ENCODE data around the gene OSTC. TPM values are rescaled to one million over a fixed set of nuclear protein-coding genes. Genes with fewer than 3 reads are reported as not detected.

The OSTC gene
- total and polyA plus RNA-seq, 2 of the 13 experiments (the other 11 are each of a cell fraction or from before 2014, with no cell fraction given), result 208 to 380 TPM

GRCh38 chr4:108650212-108651013, at the start of gene OSTC (continued):
- no peak for TF ChIP-seq ZNF282 (IDR thresholded peaks at IDR 0.05; ENCODE audit: partially characterized antibody)
- no peak for TF ChIP-seq GTF3A (CRISPR knock-in tag; conservative IDR thresholded peaks at IDR 0.05)
- no peak for TF ChIP-seq STAT5B (CRISPR knock-in tag; IDR thresholded peaks at IDR 0.05)
- TF ChIP-seq, protein P1, sequence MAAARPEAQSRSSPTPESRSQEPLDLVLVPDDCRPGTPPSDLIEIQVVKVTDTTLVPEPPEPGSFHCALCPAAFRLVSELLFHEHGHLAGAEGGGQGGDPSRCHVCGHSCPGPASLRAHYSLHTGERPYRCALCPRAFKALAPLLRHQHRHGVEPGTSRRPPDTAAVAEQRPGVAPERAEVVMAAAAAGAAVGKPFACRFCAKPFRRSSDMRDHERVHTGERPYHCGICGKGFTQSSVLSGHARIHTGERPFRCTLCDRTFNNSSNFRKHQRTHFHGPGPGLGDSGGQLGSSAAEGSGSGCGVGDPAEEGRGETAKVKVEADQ (CRISPR knock-in tag; IDR thresholded peaks at IDR 0.05; ENCODE audit: borderline replicate concordance), result peak; percentile 73; the same call in 1 of the 2 replicates
- TF ChIP-seq, protein P2, sequence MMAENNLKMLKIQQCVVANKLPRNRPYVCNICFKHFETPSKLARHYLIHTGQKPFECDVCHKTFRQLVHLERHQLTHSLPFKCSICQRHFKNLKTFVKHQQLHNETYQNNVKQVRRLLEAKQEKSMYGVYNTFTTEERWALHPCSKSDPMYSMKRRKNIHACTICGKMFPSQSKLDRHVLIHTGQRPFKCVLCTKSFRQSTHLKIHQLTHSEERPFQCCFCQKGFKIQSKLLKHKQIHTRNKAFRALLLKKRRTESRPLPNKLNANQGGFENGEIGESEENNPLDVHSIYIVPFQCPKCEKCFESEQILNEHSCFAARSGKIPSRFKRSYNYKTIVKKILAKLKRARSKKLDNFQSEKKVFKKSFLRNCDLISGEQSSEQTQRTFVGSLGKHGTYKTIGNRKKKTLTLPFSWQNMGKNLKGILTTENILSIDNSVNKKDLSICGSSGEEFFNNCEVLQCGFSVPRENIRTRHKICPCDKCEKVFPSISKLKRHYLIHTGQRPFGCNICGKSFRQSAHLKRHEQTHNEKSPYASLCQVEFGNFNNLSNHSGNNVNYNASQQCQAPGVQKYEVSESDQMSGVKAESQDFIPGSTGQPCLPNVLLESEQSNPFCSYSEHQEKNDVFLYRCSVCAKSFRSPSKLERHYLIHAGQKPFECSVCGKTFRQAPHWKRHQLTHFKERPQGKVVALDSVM (CRISPR knock-in tag; IDR thresholded peaks at IDR 0.05), result 0 out of 2 replicates have a peak, but pooled peaks have one; percentile 26
- TF ChIP-seq STAG1 (CRISPR knock-in tag; IDR thresholded peaks at IDR 0.05), result 0 out of 2 replicates have a peak, but pooled peaks have one; percentile 16
- TF ChIP-seq ZNF501 (CRISPR knock-in tag; IDR thresholded peaks at IDR 0.05), result peak; percentile 76
- no peak for TF ChIP-seq ZC3H4 (CRISPR knock-in tag; IDR thresholded peaks at IDR 0.05; ENCODE audit: borderline replicate concordance)
- TF ChIP-seq FOXO4 (CRISPR knock-in tag; conservative IDR thresholded peaks at IDR 0.05), result 0 out of 2 replicates have a peak, but pooled peaks have one; percentile 11
- no peak for TF ChIP-seq CENPX (CRISPR knock-in tag; IDR thresholded peaks at IDR 0.05)
- TF ChIP-seq CHD2 (IDR thresholded peaks at IDR 0.05; ENCODE audit: low read depth, low read length), result no peak
- peak; percentile 70 for TF ChIP-seq ZNF574 (CRISPR knock-in tag; IDR thresholded peaks at IDR 0.05)
- TF ChIP-seq GZF1 (CRISPR knock-in tag; IDR thresholded peaks at IDR 0.05), result no peak
- no peak for TF ChIP-seq SMARCE1 (IDR thresholded peaks at IDR 0.05; ENCODE audit: borderline replicate concordance)
- TF ChIP-seq, protein P3, sequence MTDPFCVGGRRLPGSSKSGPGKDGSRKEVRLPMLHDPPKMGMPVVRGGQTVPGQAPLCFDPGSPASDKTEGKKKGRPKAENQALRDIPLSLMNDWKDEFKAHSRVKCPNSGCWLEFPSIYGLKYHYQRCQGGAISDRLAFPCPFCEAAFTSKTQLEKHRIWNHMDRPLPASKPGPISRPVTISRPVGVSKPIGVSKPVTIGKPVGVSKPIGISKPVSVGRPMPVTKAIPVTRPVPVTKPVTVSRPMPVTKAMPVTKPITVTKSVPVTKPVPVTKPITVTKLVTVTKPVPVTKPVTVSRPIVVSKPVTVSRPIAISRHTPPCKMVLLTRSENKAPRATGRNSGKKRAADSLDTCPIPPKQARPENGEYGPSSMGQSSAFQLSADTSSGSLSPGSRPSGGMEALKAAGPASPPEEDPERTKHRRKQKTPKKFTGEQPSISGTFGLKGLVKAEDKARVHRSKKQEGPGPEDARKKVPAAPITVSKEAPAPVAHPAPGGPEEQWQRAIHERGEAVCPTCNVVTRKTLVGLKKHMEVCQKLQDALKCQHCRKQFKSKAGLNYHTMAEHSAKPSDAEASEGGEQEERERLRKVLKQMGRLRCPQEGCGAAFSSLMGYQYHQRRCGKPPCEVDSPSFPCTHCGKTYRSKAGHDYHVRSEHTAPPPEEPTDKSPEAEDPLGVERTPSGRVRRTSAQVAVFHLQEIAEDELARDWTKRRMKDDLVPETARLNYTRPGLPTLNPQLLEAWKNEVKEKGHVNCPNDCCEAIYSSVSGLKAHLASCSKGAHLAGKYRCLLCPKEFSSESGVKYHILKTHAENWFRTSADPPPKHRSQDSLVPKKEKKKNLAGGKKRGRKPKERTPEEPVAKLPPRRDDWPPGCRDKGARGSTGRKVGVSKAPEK (CRISPR knock-in tag; IDR thresholded peaks at IDR 0.05; ENCODE audit: borderline replicate concordance), result no peak

All from HepG2 (cell line).